Mesothelial cell of epicardium (in vitro differentiated cells): ENCODE measurements around the gene P2RX6. TPM values are rescaled to one million over a fixed set of nuclear protein-coding genes. Genes with fewer than 3 reads are reported as not detected.

Experiments
- DNase-seq, 2 experiments: peaks; one replicate each; pipeline ENCODE4 v3.0.0; 2021; ENCODE audit warnings: low spot score in 2 of 2; ENCODE audit not compliant: unreplicated experiment in 2 of 2
- H3K27ac Mint-ChIP-seq: 2 replicates; pipeline ENCODE4 v1.8.0; 2021; ENCODE audit warnings: mixed read lengths
- H3K27me3 Mint-ChIP-seq: 2 replicates; pipeline ENCODE4 v1.8.0; 2021; ENCODE audit warnings: low read depth, mixed read lengths
- H3K36me3 Mint-ChIP-seq: 2 replicates; pipeline ENCODE4 v1.8.0; 2021; ENCODE audit warnings: mixed read lengths
- H3K4me1 Mint-ChIP-seq: 2 replicates; pipeline ENCODE4 v1.8.0; 2021; ENCODE audit warnings: mixed read lengths
- H3K4me3 Mint-ChIP-seq: 2 replicates; pipeline ENCODE4 v1.8.0; 2021; ENCODE audit warnings: mild to moderate bottlenecking, moderate library complexity, mixed read lengths
- H3K9me3 Mint-ChIP-seq: 2 replicates; pipeline ENCODE4 v1.8.0; 2021; ENCODE audit warnings: mixed read lengths
- total RNA-seq: library from RNA; stranded (reverse); gene quantifications from 3 replicates; pipeline ENCODE4 v1.2.1, GENCODE V29; 2021
- TF ChIP-seq, protein P1 (sequence below): fragments of 200-600 bp; sonication (generic); IDR thresholded peaks from one replicate; pipeline ENCODE4 v1.5.0; 2021; ENCODE audit warnings: antibody characterized with exemption; ENCODE audit not compliant: unreplicated experiment

P2RX6 gene
- total RNA-seq, 1 donor from 2014 or later = 0.72 TPM

DNA sequence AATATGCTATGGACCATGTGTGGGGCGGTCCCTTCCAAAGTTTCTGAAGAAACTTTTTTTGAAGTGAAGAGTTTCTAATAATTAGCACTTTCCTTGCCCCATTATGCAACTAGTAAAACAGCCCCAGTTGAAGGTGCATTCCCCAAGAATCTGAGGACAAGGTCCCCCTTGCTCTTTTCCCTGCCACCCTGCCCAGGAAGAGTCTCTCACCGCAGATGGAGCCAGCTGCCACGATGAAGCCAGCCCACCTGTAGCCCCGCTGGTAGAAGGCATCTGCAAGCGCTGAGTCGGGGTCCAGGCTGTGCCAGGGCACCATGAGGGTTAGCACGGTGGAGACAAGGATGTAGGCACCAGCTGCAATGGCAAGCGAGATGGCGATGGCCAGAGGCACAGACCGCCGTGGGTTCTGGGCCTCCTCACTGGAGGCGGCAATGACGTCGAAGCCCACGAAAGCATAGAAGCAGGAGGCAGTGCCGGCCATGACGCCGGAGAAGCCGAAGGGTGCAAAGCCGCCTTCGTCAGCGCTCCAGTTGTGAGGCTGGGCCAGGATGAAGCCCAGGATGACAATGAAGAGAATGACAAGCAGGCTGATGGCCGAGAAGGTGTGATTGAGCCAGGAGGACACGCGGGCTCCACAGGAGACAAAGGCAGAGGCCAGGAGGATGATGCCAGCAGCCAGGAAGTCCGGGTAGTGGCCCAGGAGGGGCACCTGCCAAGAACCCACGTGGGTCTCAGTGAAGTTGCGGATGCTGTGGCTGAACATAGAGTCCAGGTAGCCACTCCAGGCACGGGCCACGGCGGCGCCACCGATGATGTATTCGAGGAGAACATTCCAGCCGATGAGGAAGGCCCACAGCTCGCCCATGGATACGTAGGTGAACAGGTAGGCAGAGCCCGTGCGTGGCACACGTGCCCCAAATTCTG is 15.9 kb downstream of the P2RX6 start:
- Mint-ChIP-seq H3K9me3 (no peaks in the 10 kb centered on the region), H3K27ac (no peak overlapping the region), H3K4me1 (peaks cover 30% of the 10 kb centered on the region), H3K4me3 (peak overlapping the region; percentile 15), H3K27me3 (peaks cover 6% of the 10 kb centered on the region), H3K36me3 (no peaks in the 10 kb centered on the region)
- TF ChIP-seq, protein P1, sequence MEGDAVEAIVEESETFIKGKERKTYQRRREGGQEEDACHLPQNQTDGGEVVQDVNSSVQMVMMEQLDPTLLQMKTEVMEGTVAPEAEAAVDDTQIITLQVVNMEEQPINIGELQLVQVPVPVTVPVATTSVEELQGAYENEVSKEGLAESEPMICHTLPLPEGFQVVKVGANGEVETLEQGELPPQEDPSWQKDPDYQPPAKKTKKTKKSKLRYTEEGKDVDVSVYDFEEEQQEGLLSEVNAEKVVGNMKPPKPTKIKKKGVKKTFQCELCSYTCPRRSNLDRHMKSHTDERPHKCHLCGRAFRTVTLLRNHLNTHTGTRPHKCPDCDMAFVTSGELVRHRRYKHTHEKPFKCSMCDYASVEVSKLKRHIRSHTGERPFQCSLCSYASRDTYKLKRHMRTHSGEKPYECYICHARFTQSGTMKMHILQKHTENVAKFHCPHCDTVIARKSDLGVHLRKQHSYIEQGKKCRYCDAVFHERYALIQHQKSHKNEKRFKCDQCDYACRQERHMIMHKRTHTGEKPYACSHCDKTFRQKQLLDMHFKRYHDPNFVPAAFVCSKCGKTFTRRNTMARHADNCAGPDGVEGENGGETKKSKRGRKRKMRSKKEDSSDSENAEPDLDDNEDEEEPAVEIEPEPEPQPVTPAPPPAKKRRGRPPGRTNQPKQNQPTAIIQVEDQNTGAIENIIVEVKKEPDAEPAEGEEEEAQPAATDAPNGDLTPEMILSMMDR = no peak
- DNase-seq = no peak

DNA sequence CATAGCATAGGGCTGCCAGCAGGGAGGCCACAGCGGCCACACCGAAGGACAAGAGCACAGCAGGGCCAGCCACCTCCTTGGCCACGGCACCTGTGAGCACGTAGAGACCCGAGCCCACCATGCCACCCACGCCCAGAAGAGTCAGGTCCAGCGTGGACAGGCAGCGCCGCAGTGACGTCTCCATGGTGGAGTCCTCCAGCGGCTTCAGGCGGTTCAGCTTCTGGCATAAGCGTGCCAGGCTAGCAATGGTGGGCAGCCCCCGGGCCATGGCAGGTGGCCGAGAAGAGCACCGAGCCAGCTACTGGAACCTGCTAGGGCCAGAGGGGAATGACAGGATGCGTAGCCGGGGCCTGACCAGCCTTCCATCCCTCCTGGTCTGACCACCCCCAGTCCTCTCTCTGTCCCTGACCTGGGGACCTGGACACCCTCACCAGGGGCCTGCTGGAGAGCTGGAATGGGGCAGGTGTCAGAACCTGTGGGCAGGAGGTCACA is 16.6 kb downstream of the P2RX6 start:
- TF ChIP-seq, protein P1 = no peak
- Mint-ChIP-seq H3K4me3 (peak overlapping the region; percentile 60), H3K27me3 (peaks cover 6% of the 10 kb centered on the region), H3K27ac (no peak overlapping the region), H3K36me3 (no peaks in the 10 kb centered on the region), H3K9me3 (no peaks in the 10 kb centered on the region), H3K4me1 (peaks cover 30% of the 10 kb centered on the region)
- DNase-seq = no peak

DNA sequence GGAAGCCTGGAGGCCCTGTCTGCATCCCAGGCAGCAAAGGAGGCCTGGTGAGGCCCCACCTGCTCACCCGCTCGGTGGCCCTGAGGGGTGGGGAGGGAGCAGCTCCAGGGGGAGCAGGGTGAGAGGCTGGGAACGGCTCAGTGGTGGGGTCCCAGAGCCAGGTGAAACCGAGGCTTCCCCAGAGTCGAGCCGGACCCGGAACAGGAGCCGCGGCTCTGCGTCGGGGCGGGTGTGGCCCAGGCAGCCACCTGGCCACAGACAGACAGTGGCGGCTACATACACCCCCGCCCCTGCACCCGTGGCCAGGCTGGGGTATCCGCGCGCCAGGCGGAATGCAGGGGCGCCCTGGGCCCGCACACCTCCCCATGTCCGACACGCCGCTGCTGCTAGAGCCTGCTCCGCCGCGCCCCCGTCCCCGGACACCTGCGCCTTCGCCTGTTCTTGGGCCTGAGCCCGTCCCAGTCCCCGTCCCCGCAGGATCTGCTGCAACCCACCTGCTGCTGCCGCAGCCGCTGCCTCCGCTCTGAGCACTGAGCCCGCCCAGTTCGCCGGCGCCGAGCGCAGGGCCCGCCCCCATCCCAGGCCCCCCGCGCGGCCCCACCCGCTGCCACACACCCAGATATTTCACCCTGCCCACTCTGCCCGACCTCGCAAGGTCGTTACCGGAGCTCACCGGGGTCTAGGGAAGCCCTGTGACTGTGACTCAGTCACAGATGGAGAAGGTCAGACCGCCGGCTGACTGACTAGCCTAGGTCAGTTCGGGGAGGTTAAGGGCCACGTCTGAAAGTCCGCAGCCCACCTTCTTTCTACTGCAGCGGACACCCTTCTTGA is 17.3 kb downstream of the P2RX6 start, which contains the start of gene SLC7A4:
Gene SLC7A4 (minus strand): TSS at position 525 of the 831 bp plus-strand sequence. CDS start 749 bp downstream, outside the sequence.
- Mint-ChIP-seq H3K9me3 (no peaks in the 10 kb centered on the region), H3K36me3 (no peaks in the 10 kb centered on the region), H3K4me3 (peak within 1 kb of the TSS; percentile 60), H3K27ac (no peak within 1 kb of the TSS), H3K4me1 (peaks cover 24% of the 10 kb centered on the region), H3K27me3 (peaks cover 6% of the 10 kb centered on the region)
- no peak for DNase-seq
- TF ChIP-seq, protein P1 = no peak

DNA sequence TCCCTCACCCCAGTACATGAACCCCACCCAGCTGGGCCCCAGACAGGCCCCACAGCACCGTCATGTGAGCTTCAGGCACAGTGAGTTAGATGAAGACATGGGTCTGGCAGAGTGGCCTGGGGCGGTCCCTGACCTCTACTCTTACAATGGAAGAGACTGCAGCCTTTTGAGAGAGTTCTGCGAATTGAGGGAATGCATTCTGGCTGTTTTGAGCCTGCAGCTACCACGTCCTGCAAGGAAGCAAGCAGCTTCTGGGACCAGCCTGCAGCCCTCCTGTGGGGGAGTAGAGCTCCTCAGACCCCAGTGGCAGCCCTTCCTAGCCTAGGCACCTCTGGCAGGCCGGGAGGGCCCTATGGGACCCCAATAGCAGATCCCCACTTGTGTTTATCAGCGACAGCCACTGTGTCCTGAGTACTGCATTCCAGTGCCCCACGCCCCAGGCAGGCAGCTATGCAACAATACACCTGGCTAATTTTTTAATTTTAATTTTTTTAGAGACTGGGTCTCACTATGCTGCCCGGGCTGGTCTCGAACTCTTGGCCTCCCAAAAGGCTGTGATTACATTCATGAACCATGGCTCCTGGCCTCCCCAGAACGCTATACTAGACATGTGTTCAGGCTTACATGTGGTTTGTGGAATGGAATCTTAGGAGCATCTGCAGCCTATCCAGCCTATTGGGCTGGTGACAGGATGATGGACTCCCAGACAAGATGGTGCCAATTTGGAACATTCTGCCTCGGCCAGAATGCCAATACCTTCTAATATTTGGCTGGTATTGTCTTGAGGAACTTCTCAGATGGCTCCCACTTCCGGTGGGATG is 18.1 kb downstream of the P2RX6 start:
- Mint-ChIP-seq H3K4me3 (peak overlapping the region; percentile 60), H3K36me3 (no peaks in the 10 kb centered on the region), H3K27me3 (peaks cover 6% of the 10 kb centered on the region), H3K27ac (no peak overlapping the region), H3K4me1 (peaks cover 27% of the 10 kb centered on the region), H3K9me3 (no peaks in the 10 kb centered on the region)
- TF ChIP-seq, protein P1 = no peak
- DNase-seq = no peak

DNA sequence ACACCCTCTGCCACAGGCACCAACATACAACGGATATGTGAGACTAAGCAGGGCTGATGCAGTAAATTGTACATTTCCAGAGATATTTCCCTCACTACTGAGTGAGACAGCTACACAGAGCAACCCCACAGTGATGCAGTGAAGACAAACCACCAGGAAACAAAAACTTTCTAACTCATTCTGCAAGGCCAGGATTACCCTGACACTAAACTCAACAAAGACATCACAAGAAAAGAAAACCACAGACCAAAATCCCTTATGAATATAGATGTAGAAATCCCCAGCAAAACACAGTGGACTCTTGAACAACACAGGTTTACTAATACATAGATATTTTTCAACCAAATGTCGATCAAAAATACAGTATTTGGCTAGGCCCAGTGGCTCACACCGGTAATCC is 18.9 kb downstream of the P2RX6 start:
- peaks cover 6% of the 10 kb centered on the region for H3K27me3 Mint-ChIP-seq
- no peaks in the 10 kb centered on the region for H3K36me3 Mint-ChIP-seq
- no peak for DNase-seq
- H3K4me3 Mint-ChIP-seq = no peak overlapping the region
- TF ChIP-seq, protein P1 = no peak
- H3K9me3 Mint-ChIP-seq = no peaks in the 10 kb centered on the region
- H3K4me1 Mint-ChIP-seq = peaks cover 32% of the 10 kb centered on the region
- peak overlapping the region; percentile 24 for H3K27ac Mint-ChIP-seq
